GM23338 (cell line): ENCODE data around the gene NT5C. TPM values are rescaled to one million over a fixed set of nuclear protein-coding genes. Genes with fewer than 3 reads are reported as not detected.
A peak's percentile ranks its signal among the peaks of the same experiment; 100 is the strongest.

ENCODE experiments used
- ATAC-seq: fragments of 200-7000 bp; cut with Tn5 transposase; 3 replicates; pipeline ENCODE4 v1.9.1; 2020
- DNase-seq: peaks from one replicate; pipeline ENCODE4 v3.0.0-alpha.2; 2015; ENCODE audit warnings: low spot score
- H2AFZ ChIP-seq: fragments of 200-600 bp; sonication (generic); 2 replicates; pipeline ENCODE4 v1.8.0; 2016; ENCODE audit warnings: antibody characterized with exemption, mild to moderate bottlenecking, moderate library complexity
- H3F3A ChIP-seq: fragments of 200-600 bp; sonication (generic); replicated peaks from 2 replicates; pipeline ENCODE4 v1.8.0; 2017; ENCODE audit warnings: antibody characterized with exemption, mixed run types, low read depth
- H3K27ac ChIP-seq: fragments of 200-600 bp; sonication (generic); 2 replicates; pipeline ENCODE4 v1.6.1; 2016; ENCODE audit warnings: low read depth
- H3K27me3 ChIP-seq: fragments of 200-600 bp; sonication (generic); 2 replicates; pipeline ENCODE4 v1.8.0; 2016; ENCODE audit warnings: mild to moderate bottlenecking, mixed run types, moderate library complexity; ENCODE audit not compliant: insufficient read depth
- H3K36me3 ChIP-seq: fragments of 200-600 bp; sonication (generic); 2 replicates; pipeline ENCODE4 v1.8.0; 2016; ENCODE audit warnings: mild to moderate bottlenecking; ENCODE audit not compliant: insufficient read depth
- H3K4me1 ChIP-seq: fragments of 200-600 bp; sonication (generic); 2 replicates; pipeline ENCODE4 v1.8.0; 2016; ENCODE audit warnings: mild to moderate bottlenecking, moderate library complexity; ENCODE audit not compliant: insufficient read depth
- H3K4me2 ChIP-seq: fragments of 200-600 bp; sonication (generic); 2 replicates; pipeline ENCODE4 v1.7.1; 2017; ENCODE audit warnings: mixed run types
- H3K4me3 ChIP-seq: fragments of 200-600 bp; sonication (generic); 2 replicates; pipeline ENCODE4 v1.6.1; 2016; ENCODE audit warnings: mixed run types
- H3K79me2 ChIP-seq: fragments of 200-600 bp; sonication (generic); replicated peaks from 2 replicates; pipeline ENCODE4 v1.8.0; 2017; ENCODE audit warnings: mild to moderate bottlenecking; ENCODE audit not compliant: insufficient read depth
- H3K9me2 ChIP-seq: fragments of 200-600 bp; sonication (generic); 2 replicates; pipeline ENCODE4 v1.8.0; 2017; ENCODE audit not compliant: insufficient read depth
- H4K20me1 ChIP-seq: fragments of 200-600 bp; sonication (generic); replicated peaks from 2 replicates; pipeline ENCODE4 v1.8.0; 2017; ENCODE audit warnings: mild to moderate bottlenecking; ENCODE audit not compliant: insufficient read depth
- H3K27ac Mint-ChIP-seq: 2 replicates; pipeline ENCODE4 v1.8.0; 2020; ENCODE audit warnings: inconsistent platforms, mild to moderate bottlenecking, moderate library complexity, mixed read lengths
- H3K27me3 Mint-ChIP-seq: 3 replicates; pipeline ENCODE4 v1.8.0; 2022; ENCODE audit warnings: low read depth, mild to moderate bottlenecking, moderate library complexity, mixed read lengths, inconsistent platforms; ENCODE audit not compliant: insufficient read depth, poor library complexity
- H3K36me3 Mint-ChIP-seq: 3 replicates; pipeline ENCODE4 v1.8.0; 2021; ENCODE audit warnings: low read depth, mild to moderate bottlenecking, inconsistent platforms, moderate library complexity, mixed read lengths
- H3K4me1 Mint-ChIP-seq: 3 replicates; pipeline ENCODE4 v1.8.0; 2020; ENCODE audit warnings: mild to moderate bottlenecking, inconsistent platforms, mixed read lengths
- H3K4me3 Mint-ChIP-seq: 3 replicates; pipeline ENCODE4 v1.8.0; 2021; ENCODE audit warnings: moderate library complexity, mild to moderate bottlenecking, inconsistent platforms, mixed read lengths
- H3K9me3 Mint-ChIP-seq: 3 replicates; pipeline ENCODE4 v1.8.0; 2020; ENCODE audit warnings: moderate library complexity, mild to moderate bottlenecking, inconsistent platforms, mixed read lengths
- CTCF ChIP-seq, 2 experiments: fragments of 200-600 bp in 1 of 2; sonication (generic) in 1 of 2; conservative IDR thresholded peaks; 2 replicates each; pipeline versions ENCODE4 v1.5.1 to v1.6.1; 2016 to 2017; ENCODE audit warnings: antibody characterized with exemption in 2 of 2, low read depth in 2 of 2, mild to moderate bottlenecking in 2 of 2, moderate library complexity in 1 of 2
- ETS1 ChIP-seq: IDR thresholded peaks from 2 replicates; pipeline ENCODE4 v1.6.1; 2016; ENCODE audit warnings: antibody characterized with exemption
- JUNB ChIP-seq: IDR thresholded peaks from one replicate; pipeline ENCODE4 v1.6.1; 2016; ENCODE audit warnings: antibody characterized with exemption; ENCODE audit not compliant: unreplicated experiment
- POLR2AphosphoS5 ChIP-seq: IDR thresholded peaks from 2 replicates; pipeline ENCODE4 v1.6.1; 2016; ENCODE audit warnings: antibody characterized with exemption, low read depth
- REST ChIP-seq: IDR thresholded peaks from one replicate; pipeline ENCODE4 v1.6.1; 2018; ENCODE audit warnings: antibody characterized with exemption; ENCODE audit not compliant: unreplicated experiment
- polyA plus RNA-seq: library from polyadenylated mRNA; unstranded; fragments of >200 nt; fragmentation: Nextera tagmentation; extraction: Ambion mirVana; gene quantifications from 2 replicates; pipeline ENCODE4 v1.2.1, GENCODE V29; 2016
- total RNA-seq: library from RNA; depleted of rRNA; stranded (reverse); fragments of >200 nt; shearing (Covaris generic); gene quantifications from 2 replicates; pipeline ENCODE4 v1.2.3, GENCODE V29; 2014

The NT5C gene
- total and polyA plus RNA-seq, 2 experiments from 2014 or later = 91.7 to 120 TPM

- H3K79me2 ChIP-seq = peaks cover 11% of the 10 kb centered on the region
- H3K4me3 ChIP-seq = peak overlapping the region; percentile 91
- peak overlapping the region; percentile 96 for H3K4me2 ChIP-seq
- Mint-ChIP-seq H3K4me1 (peaks cover 56% of the 10 kb centered on the region), H3K9me3 (no peaks in the 10 kb centered on the region; the same call in 2 of the 3 replicates), H3K36me3 (no peaks in the 10 kb centered on the region; the same call in 2 of the 3 replicates), H3K27ac (peak overlapping the region; percentile 93), H3K27me3 (peaks cover 27% of the 10 kb centered on the region), H3K4me3 (peak overlapping the region; percentile 84)
- H3K36me3 ChIP-seq = no peaks in the 10 kb centered on the region
- no peaks in the 10 kb centered on the region for H4K20me1 ChIP-seq
- H3K27me3 ChIP-seq = no peaks in the 10 kb centered on the region
- H2AFZ ChIP-seq = peak overlapping the region; percentile 69; the same call in 1 of the 2 replicates
- 0 out of 4 replicates have a peak, but pooled peaks of 1 of the 2 experiments have one; percentile 14 for TF ChIP-seq CTCF (conservative IDR thresholded peaks at IDR 0.05; ENCODE audit: low read depth in 2 of 2)
- no peak for TF ChIP-seq JUNB
- DNase-seq (peak; percentile 37), ATAC-seq (peak; percentile 36)
- peaks cover 39% of the 10 kb centered on the region for H3F3A ChIP-seq
- peak overlapping the region; percentile 97 for H3K27ac ChIP-seq
- H3K4me1 ChIP-seq = peaks cover 39% of the 10 kb centered on the region
- H3K9me2 ChIP-seq = no peaks in the 10 kb centered on the region
Observed at GRCh38 chr17:75088465-75089417, 42.8 kb downstream of the NT5C start.

GRCh38 chr17:75087558-75088453 lies 43.7 kb downstream of the NT5C start, which contains the start of gene SLC16A5:
Gene SLC16A5 (plus strand): TSS chr17:75087954. CDS start chr17:75093637, 5,683 bp downstream.
- H3K4me3 ChIP-seq = peak within 1 kb of the TSS; percentile 91
- peak within 1 kb of the TSS; percentile 90; the same call in 1 of the 2 replicates for H2AFZ ChIP-seq
- peaks cover 48% of the 10 kb centered on the region for H3K4me1 ChIP-seq
- H3K36me3 ChIP-seq = no peaks in the 10 kb centered on the region
- no peaks in the 10 kb centered on the region for H3K9me2 ChIP-seq
- no peak for TF ChIP-seq REST
- TF ChIP-seq ETS1 = peak; percentile 64
- TF ChIP-seq POLR2AphosphoS5 = peak; percentile 79; the same call in 1 of the 2 replicates
- H3K4me3 Mint-ChIP-seq = peak within 1 kb of the TSS; percentile 84
- ATAC-seq = peak; percentile 81
- no peaks in the 10 kb centered on the region; the same call in 2 of the 3 replicates for H3K9me3 Mint-ChIP-seq
- peak within 1 kb of the TSS; percentile 96 for H3K4me2 ChIP-seq
- H3K27me3 ChIP-seq = no peaks in the 10 kb centered on the region
- peaks cover 57% of the 10 kb centered on the region for H3K4me1 Mint-ChIP-seq
- peaks cover 37% of the 10 kb centered on the region for H3F3A ChIP-seq
- H3K27ac ChIP-seq = peak within 1 kb of the TSS; percentile 98
- H3K27me3 Mint-ChIP-seq = peaks cover 27% of the 10 kb centered on the region
- no peaks in the 10 kb centered on the region; the same call in 2 of the 3 replicates for H3K36me3 Mint-ChIP-seq
- H4K20me1 ChIP-seq = no peaks in the 10 kb centered on the region
- H3K79me2 ChIP-seq = peaks cover 11% of the 10 kb centered on the region
- H3K27ac Mint-ChIP-seq = peak within 1 kb of the TSS; percentile 93
- DNase-seq = peak; percentile 98
